HG03139 (cell line): ENCODE measurements around the gene ZNF438.

Source experiments
- ATAC-seq: cut with Tn5 transposase; IDR thresholded peaks from one replicate; pipeline ENCODE4 v1.9.1; 2021; ENCODE audit not compliant: unreplicated experiment

ZNF438 gene

DNA sequence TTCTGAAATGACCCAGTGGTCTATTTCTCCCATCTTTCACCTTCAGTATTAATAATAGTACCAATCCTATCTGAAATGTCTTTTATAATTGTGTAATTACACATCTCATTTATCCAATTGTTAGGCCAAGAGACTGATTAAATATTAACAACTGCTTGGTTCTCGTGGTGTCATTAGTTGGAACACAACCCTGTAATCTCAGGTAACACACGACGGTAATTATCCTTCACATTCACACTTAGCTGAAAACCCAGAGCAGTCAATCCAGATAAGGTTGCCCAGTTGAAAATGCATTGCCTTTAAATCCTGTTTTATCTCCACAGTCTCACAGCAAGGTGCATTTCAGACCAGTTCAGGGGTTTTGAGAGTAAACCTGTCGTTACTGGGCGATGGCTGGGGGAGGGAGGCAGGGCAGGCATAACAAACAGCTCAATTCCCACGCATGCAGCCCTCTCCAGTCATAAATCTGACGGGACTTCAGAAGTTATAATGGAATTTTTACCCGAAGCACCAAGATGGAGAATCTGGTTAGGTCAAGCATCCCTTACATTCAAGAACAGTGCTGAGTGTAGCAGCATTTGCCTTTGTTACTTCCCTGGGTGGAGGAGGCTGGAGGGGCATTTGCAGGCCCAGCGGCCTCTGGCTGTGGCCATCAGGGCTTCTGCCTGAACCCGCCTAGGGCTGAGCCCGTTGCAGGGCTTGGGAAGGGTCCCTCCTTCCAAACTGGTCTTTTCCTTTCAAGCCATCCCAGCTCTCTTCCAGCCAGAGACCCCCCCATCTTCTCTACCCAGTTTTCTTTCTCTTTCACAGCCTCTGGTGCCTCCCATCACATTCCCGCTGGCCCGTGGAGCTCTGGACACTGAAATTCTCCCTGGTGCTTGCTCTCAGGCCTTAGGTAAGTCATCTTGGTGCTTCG lies 201.1 kb downstream of the ZNF438 start:
- ATAC-seq, result no peak

DNA sequence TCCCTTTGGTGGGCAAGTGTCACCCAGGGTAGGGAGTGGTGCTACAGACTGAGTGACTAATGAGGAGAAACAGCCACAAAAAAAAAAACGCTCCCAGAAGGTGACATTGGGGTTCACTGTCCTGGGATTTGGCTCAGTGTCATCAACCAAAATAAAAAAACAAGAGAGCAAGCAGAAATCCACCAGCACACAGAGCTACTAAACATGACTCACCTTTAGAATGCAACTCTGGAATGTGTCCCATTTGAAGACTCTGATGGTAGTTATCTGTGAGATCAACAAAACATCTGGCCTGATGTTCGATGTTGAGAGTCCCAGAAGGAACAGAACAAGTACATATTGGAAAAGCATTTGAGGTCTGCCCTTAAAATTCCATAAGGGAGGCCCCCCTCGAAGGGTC lies 201.8 kb downstream of the ZNF438 start:
- ATAC-seq, result no peak

DNA sequence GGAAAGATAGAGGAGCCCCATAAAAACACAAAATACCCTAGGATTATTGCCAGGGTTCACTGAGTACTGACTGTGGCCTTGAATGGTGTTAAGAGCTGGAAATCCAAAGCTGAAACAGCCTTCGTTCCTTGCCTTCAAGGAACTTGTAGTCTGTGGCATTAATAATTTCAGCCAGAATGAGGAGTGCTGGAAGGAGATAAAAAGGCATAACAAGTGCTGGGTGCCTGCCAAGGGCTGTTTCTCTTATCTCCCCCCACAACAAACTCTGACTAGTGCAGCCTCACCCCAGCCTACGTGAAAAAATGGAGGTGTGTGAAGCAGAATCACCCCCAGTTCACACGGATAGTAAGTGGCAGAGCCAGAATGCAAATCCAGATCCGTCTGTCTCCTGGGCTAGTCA lies 203.0 kb downstream of the ZNF438 start:
- no peak for ATAC-seq

DNA sequence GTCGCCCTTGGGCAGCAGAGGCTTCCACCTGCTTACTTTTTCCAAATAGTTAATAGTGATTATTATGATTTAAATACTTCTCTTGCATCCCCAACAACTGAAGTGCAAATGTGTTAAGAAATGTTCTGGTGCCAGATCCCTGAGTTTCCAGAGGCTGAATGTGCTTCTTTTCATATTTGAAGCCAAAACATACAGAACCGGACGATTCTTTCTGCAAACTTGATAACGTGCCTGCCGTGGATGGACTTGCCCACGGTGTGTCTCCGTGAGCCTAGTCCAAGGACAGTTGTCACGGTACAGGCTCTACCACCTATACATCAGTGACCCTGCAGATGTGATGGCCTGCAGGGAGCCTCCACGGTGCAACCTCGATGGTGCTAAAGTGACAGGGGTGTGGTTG lies 203.5 kb downstream of the ZNF438 start:
- no peak for ATAC-seq

DNA sequence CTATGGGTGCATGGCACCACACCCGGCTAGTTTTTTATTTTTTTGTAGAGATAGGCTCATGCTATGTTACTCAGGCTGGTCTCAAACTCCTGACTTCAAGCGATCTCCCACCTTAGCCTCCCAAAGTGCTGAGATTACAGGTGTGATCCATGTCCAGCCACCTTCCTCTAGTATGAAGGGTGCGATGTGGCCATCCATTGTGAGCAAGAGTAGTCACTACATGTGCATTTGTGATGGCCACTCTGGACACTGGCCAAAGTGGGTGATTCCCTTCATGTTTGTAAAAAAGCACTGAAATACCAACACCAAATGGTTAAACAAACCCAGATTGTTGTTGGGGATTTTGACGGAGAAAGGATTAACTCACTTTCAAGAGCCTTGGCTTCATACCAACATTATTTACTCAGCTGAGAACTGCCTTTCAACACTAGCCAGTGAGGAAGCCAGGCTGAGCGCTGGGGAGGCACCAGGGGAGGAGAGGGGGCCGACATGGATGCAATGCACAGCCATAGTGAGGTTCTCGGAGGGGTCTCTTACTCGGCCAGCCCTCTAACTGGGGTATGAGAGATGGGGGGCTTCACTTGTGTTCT lies 204.0 kb downstream of the ZNF438 start:
- no peak for ATAC-seq

DNA sequence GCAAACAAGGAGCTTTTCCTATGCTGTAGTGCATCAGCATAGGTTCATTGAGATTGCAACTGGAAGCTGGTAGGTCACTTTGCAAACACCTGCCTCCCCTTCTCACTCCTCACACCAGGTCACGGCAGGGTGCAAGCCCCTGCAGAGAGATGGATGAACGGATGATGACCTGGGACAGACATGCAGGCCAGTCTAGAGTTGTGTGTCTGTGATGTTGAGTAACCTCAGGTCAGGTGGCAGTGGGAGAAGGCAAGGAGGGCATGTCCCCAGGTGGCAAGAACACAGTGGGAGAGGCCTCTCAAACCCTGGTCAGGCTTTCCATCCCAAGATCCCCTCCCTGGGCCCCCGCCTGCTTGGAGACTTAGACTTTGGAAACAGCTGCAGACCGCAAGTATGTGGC lies 205.0 kb downstream of the ZNF438 start:
- no peak for ATAC-seq

DNA sequence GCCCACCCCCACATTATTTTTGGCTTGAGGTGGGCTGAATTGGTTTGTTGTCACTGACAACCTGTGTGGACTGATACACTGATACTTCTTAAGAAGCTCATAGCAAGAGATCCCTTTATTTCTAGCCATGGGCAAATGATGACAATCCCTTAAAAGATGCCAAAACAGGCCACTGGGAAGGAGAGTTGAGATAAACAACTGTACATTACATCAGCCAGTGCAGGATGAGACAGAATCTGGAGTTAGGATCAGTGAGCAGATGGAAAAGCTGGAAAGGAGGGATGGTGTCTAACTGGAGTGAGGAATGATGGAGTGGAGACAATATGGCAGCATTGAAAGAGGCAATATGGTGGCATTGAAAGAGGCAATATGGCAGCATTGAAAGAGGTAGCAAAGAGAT lies 206.2 kb downstream of the ZNF438 start:
- ATAC-seq, result no peak

DNA sequence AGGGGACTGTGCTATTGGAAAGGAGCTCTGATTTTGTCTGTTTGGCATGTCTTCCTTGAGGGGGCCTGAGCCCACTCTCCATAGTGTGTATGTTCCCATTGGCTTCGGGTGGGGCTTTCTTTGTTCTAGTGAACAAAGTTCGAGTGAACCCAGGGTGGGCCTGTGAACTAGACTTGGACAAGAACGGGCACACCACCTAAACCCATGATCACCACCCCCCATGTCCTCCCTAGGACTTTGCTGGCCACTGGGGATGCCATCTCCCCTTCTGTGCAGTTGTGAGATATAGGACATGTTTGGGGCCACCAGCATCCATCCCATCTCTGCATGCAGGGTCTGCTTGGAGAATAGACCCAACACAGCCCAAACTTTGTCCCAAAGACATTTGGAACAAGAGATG lies 206.6 kb downstream of the ZNF438 start:
- no peak for ATAC-seq

DNA sequence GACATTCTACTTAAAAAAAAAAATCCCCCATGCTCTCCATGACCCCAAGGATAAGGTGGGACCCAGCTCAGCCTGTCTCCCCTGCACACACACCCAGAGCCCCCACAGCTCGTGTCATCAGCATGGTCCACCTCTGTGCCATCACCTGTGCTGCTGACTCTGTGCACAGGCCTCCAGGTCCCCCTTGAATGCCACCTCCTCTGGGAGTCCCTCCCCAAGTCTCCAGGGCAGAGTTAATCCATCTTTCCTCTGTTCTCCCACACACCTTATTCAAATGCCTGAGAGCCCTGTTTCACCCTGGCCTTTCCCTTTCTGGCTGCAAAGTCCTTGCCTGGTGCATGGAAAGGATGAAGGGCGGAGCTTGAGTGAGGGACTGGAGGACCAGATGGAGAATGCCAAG lies 208.0 kb downstream of the ZNF438 start:
- no peak for ATAC-seq

DNA sequence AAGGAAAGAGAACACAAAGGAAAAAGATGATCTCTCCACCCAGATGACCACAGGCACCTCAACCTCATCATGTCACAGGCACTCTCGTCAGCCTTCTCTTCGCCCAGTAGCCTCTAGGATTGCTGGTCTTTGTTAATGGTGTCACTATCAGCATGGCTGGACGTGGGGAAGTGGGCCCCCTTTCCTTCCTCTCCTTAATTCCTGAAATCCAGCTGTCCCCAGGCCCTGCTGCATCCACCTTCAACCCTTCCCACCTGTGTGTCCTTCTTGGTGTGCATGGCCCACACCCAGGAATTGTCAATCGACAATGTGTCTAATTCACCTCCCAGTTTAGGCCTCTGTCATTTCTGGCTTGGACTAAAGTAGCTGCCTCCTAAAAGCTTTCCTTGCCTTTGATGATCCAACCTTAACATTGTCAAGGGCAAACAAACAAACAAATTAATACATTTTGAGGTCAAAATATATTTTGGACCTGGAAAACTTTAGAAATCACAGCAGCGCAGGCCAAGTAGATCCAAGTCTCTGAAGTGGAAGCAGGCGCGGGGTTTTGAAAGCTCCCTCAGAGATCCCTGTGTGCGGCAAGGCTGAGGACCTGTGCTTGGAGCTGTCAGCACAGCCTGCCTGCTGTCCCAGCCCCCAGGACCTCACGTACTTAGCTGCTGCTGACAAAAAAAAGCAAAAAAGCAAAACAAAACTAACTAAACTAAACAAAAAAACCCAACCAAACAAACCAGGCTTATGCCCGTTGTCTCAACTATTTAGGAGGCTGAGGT lies 208.8 kb downstream of the ZNF438 start:
- no peak for ATAC-seq

DNA sequence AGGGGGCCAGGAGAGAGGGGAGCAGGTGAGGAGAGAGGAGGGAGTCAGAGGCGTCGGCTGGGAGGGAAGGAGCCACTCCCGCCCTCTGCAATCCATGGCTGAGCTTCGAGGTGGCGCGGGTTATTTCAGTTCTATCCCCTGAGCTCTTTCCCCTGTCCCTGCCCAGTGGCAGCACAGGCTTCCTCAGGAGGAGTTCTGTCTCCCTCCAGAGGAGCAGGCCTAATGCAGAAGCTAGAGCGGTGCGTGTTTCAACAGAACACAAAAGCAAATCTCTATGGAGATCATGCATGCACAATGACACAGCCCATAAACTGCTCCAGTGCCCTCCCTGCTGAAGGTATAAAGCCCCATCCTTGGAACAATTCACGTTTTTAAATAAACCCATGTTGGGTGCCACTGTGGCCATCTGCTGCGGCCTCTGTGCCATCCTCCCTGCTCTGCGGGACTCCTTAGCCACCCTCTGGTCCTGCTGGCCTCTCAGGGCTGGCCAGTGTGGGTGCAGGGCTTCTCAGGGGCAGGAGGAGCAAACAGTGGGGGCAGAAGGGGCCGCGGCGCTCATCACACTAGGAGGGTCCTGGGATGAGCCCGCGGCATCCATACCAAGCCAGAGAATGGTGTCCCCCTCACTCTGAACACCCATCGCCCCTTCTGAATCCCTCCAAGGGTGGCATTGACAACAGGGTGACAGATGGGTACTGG lies 209.5 kb downstream of the ZNF438 start:
- ATAC-seq, result no peak

DNA sequence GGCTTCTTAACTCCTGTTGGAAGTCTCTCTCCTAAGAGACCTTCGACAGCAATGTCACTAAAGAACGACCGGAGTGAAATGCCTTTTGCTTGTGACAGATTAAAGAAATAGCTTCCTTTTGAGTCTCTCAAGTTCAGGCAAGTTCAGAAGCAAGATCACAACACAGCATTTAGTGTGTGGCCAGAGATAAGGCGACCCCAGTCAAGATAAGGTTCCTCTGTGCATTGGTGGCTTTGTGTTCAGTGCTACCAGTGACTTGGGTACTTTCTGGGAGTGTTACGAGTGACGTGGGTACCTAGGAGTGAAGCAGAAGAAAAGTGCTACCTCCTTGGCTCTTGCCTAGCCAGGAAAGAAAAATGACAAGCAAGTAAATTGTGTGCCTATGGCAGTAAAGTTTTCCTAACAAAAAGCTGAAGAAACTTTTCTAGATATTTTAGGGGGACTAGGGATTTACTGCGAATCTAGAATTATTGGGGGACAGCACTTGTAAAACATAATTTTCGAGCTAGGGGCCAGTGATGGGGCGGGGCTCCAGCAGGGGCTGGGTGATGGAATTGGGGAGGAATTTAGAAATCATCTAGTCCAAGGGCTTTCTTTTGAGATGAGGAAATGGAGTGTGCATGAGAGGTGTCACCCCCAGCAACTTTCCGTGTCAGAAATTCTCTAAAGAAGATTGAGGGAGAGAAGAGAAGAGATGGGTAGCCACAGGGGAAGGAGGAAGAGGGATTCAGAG lies 210.2 kb downstream of the ZNF438 start:
- ATAC-seq, result no peak

DNA sequence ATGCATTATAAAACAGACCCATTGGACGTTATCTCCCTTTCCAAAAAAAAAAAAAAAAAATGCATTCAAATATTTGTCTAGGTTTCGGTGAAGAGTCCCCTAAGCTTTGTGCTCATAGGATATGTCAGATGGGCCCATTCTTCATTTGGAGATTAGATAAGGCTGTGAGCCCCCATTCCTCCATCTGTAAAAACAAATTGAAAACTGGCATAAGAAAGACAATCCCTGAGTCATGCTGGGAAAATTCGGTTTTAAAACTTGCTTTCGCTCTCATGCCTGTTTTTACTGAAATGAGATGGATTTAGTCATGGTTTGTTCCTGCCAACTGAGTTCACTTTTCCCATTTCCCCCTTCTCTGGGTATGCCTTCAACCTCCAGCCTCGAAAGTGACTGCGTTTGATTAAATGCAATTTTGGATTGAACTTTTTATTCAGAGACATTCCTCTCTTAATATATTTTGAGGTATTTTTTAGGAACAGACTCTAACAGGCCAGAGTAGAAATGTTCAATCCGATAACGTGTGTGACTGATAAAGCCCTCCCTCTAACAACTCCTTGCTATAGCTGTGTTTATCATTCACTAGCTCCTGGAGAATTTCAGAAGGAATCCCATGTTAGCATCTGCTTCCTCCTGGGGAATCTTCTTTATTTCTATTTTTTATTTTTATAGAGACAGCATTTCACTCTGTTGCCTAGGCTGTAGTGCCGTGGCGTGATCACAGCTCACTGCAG lies 211.2 kb downstream of the ZNF438 start:
- no peak for ATAC-seq

DNA sequence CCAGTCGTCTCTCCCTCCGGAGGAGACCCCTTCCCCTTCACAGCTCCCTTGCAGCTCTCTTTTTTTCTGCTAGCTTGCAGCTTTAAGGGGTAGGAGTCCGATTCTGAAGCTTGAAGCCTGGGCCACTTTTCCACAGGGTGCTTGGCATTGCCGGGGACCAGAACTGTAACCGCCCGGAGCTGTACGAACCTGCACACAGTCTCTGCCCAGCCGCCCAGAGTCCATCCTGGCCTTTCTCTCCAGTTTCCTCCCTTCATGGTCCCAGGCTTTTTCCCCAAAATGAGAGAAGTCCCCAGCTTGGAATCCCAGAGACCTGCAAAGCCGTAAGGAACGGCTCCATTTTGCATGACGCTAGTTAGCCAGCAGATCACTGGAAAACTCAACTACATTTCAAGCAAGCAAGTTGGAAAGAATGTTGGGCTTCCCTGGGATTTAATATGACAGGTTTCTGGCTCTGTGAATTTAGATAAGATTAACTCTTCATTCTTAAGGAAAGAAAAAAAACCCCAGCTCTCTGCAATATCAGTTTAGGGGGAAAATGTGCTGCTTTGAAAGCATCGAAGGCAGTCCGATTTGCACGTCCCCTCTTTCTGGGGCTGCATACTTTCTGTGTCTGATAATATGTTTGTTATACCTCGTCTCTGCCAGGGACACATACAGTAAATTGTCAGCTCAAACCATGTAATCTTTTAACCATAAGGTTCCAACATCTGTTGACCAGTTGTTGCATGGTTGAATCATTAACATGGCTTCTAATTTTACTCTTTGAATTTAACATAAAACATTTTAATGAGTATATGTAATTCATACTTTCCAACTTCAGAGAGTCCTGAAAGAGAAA lies 212.1 kb downstream of the ZNF438 start:
- ATAC-seq, result no peak

DNA sequence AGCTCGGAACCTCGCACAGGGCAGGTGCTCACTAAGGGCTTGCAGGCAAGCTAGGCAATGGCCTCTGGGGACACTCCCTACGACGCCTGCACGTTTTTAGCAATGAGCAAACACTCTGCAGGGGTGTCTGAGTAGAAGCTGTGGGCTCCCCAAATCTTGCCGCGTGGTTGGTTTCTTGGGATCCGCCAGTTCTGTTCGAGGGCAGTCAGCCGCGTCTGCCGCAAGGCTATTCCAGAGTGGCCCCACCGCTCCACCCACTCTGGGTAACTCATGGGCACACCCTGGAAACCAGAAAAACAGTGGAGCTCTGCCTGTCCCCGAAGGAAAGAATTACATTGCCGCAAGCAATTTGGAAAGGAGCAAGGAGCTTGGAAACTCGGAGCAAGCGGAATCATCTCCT lies 212.8 kb downstream of the ZNF438 start:
- ATAC-seq, result no peak

DNA sequence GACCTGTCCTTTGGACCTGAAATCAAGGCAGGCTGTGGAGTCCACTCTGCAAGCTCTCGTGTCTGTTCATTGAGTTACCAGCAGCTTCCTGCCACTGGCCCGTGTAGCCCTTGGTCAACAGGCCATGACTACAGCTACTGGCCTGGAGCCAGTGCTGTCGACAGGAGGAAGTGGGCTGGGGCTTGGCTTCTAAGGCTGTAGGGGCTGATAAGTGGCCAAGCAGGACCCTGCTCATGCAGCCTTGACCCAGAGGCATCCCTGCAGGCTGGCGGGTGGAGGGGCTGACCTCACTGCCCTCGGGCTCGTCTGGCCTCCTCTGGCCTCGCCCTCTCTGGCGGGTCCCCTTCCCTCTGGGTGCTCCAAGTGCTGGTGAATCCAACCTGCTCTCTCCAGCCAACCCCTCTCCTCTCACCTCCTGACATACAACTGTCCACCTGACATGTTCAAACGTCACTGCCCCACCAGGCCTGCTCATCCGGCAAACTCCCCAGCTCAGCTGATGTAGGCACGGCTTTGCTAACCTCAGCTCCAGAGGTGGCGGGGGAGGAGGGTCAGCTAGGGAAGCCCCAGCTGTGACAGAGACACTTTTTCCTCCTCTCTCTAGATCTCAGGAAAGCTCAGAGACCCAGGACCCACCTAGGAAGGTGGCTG lies 213.5 kb downstream of the ZNF438 start:
- no peak for ATAC-seq

DNA sequence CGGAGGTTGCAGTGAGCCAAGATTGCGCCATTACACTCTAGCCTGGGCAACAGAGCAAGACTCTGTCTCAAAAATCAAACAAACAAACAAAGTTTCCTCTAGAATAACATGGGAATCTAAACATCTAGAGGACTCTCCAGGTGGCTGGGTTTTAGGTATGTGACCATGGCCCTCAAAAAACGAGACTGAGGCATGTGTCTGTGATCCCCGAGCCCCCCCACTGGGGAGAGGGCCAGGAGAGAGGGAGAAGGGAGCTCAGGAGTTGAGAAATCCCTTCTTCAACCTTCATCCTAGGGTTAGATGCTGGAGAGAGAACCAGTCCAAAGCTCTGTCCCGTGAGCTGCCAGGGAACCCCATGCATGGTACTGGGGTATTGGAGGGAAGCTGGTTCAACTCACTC lies 214.1 kb downstream of the ZNF438 start:
- no peak for ATAC-seq

DNA sequence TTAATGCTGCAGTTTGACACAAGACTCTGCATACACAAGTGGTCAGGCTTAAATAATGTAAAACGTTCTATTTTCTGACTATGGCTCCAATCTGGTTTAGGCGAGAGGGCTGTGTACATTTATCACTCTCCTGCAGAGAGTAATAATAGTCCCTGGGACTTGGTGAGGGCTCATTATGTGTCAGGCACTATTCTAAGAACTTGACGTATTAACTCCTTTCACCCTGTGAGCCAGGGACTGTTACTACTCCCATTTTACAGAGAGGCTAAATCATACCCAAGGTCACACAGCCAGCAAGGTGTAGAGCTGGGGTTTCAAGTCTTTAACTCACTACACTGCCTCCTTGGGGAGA lies 214.9 kb downstream of the ZNF438 start:
- no peak for ATAC-seq
